B cell (primary cell): ENCODE data around the gene PPP4R4. TPM values are rescaled to one million over a fixed set of nuclear protein-coding genes. Genes with fewer than 3 reads are reported as not detected.
"Not testable (repeated sequence)": the region's sequence is repeated elsewhere in the genome, so short reads cannot be mapped to it uniquely, and the experiment has no call there.

Experiments
- ATAC-seq: fragments of 200-7000 bp; cut with Tn5 transposase; one replicate; pipeline ENCODE4 v1.10.0; 2021; ENCODE audit warnings: low read depth, mild to moderate bottlenecking, moderate number of reproducible peaks, moderate library complexity
- CTCF ChIA-PET: fragments of 350-600 bp; sonication (Branson Sonifier 250); formaldehyde crosslinking; loops from one replicate; lab custom pipeline; 2021; ENCODE audit warnings: antibody characterized with exemption, inconsistent platforms; lab: Charles Lee
- POLR2A ChIA-PET: fragments of 350-600 bp; sonication (Branson Sonifier 250); formaldehyde crosslinking; loops from one replicate; lab custom pipeline; 2021; ENCODE audit warnings: antibody characterized with exemption; lab: Charles Lee
- DNase-seq: peaks from one replicate; pipeline ENCODE4 v3.0.0; 2013
- H2AFZ ChIP-seq: 2 replicates; pipeline ENCODE4 v1.6.1; 2012; ENCODE audit warnings: mild to moderate bottlenecking, low read depth, low read length; ENCODE audit not compliant: insufficient read depth, poor library complexity, severe bottlenecking
- H3K27ac ChIP-seq, 2 donors: 1 replicate in 1 of 2; 2 replicates in 1 of 2; pipeline ENCODE4 v1.5.1; 2012 to 2013; ENCODE audit warnings: low read length in 2 of 2, mild to moderate bottlenecking in 2 of 2, moderate library complexity in 1 of 2
- H3K27me3 ChIP-seq, 4 experiments: fragments of 200-600 bp in 1 of 4; sonication (generic) in 1 of 4; replicated peaks in 1 of 4; 1 replicate in 2 of 4; 2 replicates in 2 of 4; pipeline versions ENCODE4 v1.6.1 to v1.7.0; 2013 to 2016; ENCODE audit warnings: low read length in 3 of 4, mild to moderate bottlenecking in 2 of 4, mixed read lengths in 1 of 4, moderate library complexity in 1 of 4; ENCODE audit not compliant: insufficient read depth in 4 of 4, control insufficient read depth in 3 of 4; ENCODE audit errors: control extremely low read depth in 1 of 4
- H3K36me3 ChIP-seq, 2 experiments: replicated peaks in 1 of 2; 1 replicate in 1 of 2; 2 replicates in 1 of 2; pipeline versions ENCODE4 v1.6.1 to v1.7.1; 2013; ENCODE audit warnings: low read length in 1 of 2; ENCODE audit not compliant: insufficient read depth in 2 of 2, control insufficient read depth in 1 of 2; ENCODE audit errors: control extremely low read depth in 1 of 2, extremely low read depth in 1 of 2
- H3K4me1 ChIP-seq, 2 donors: fragments of 200-600 bp in 1 of 2; sonication (generic) in 1 of 2; 1 replicate in 1 of 2; 2 replicates in 1 of 2; pipeline versions ENCODE4 v1.5.1 to v1.6.1; 2013 to 2017; ENCODE audit warnings: low read length in 2 of 2; ENCODE audit not compliant: control insufficient read depth in 2 of 2, insufficient read depth in 2 of 2
- H3K4me2 ChIP-seq: replicated peaks from 2 replicates; pipeline ENCODE3; 2012; ENCODE audit warnings: mild to moderate bottlenecking, low read depth, low read length; ENCODE audit not compliant: poor library complexity, severe bottlenecking
- H3K4me3 ChIP-seq, 5 experiments: fragments of 200-600 bp in 1 of 5; sonication (generic) in 1 of 5; 1 replicate in 3 of 5; 2 replicates in 2 of 5; pipeline versions ENCODE4 v1.5.1 to v1.7.0; 2011 to 2016; ENCODE audit warnings: low read length in 4 of 5, mild to moderate bottlenecking in 4 of 5, low read depth in 2 of 5, control low read depth in 1 of 5, moderate library complexity in 1 of 5; ENCODE audit not compliant: insufficient read depth in 1 of 5; ENCODE audit errors: control extremely low read depth in 1 of 5, extremely low read depth in 1 of 5
- H3K79me2 ChIP-seq: fragments of 200-600 bp; sonication (generic); one replicate; pipeline ENCODE4 v1.6.0; 2016; ENCODE audit warnings: low read length; ENCODE audit not compliant: control insufficient read depth, insufficient read depth
- H3K9ac ChIP-seq: fragments of 200-600 bp; sonication (generic); 2 replicates; pipeline ENCODE4 v1.6.1; 2017; ENCODE audit warnings: mild to moderate bottlenecking, low read length, moderate library complexity
- H3K9me3 ChIP-seq, 3 donors: one replicate each; pipeline versions ENCODE4 v1.6.1 to v1.7.1; 2013; ENCODE audit warnings: low read length in 2 of 3; ENCODE audit not compliant: control insufficient read depth in 2 of 3, insufficient read depth in 1 of 3; ENCODE audit errors: control extremely low read depth in 1 of 3
- H4K20me1 ChIP-seq: 2 replicates; pipeline ENCODE4 v1.6.0; 2012; ENCODE audit warnings: mild to moderate bottlenecking, low read length; ENCODE audit not compliant: insufficient read depth, control insufficient read depth, poor library complexity, severe bottlenecking
- H3K27ac Mint-ChIP-seq: one replicate; pipeline ENCODE4 v1.8.0; 2021; ENCODE audit warnings: mixed read lengths
- H3K27me3 Mint-ChIP-seq: one replicate; pipeline ENCODE4 v1.8.0; 2021; ENCODE audit warnings: mixed read lengths
- H3K4me1 Mint-ChIP-seq: one replicate; pipeline ENCODE4 v1.8.0; 2021; ENCODE audit warnings: mixed read lengths
- H3K4me3 Mint-ChIP-seq: one replicate; pipeline ENCODE4 v1.8.0; 2021; ENCODE audit warnings: mixed read lengths
- H3K9me3 Mint-ChIP-seq: one replicate; pipeline ENCODE4 v1.8.0; 2022; ENCODE audit warnings: mixed read lengths; ENCODE audit not compliant: insufficient read depth
- EZH2 ChIP-seq: IDR thresholded peaks from 2 replicates; pipeline ENCODE4 v1.6.1; 2012; ENCODE audit warnings: borderline replicate concordance, low read depth, mild to moderate bottlenecking, moderate library complexity, low read length; ENCODE audit not compliant: insufficient read depth, poor library complexity, severe bottlenecking
- WGBS: methylation state at CpG from one replicate; pipeline ENCODE4 v1.1.5; 2013; ENCODE audit warnings: missing lambda C conversion rate; ENCODE audit not compliant: insufficient coverage; 5-methylcytosine and 5-hydroxymethylcytosine counted together
- intact Hi-C: fragments of 100-400 bp; cut with micrococcal nuclease; formaldehyde crosslinking; loops from one replicate; pipeline ENCODE4 v1.10.0; 2022
- polyA plus RNA-seq: library from polyadenylated mRNA; depleted of rRNA; stranded (reverse); fragments of >200 nt; gene quantifications from 2 replicates; pipeline ENCODE4 v1.2.3, GENCODE V29; 2012
- total RNA-seq, 2 donors: library from RNA; stranded (reverse); fragments of 120-200 nt in 1 of 2; gene quantifications; 1 replicate in 1 of 2; 2 replicates in 1 of 2; pipeline versions ENCODE4 v1.2.3 to v1.2.4, GENCODE V29; 2013 to 2022
- TF ChIP-seq, protein P1 (sequence below): fragments of 200-600 bp; IDR thresholded peaks from one replicate; pipeline ENCODE4 v1.8.0; 2022; ENCODE audit warnings: antibody characterized with exemption, mild to moderate bottlenecking

PPP4R4 gene
- total and polyA plus RNA-seq, 2 donors (not counting 1 experiment from before 2014, with no cell fraction given): not detected

- intact Hi-C loops: no loop called here
- Histone ChIP-seq H3K36me3 (no peaks in the 10 kb centered on the region), H3K4me2 (no peak overlapping the region), H3K9ac (no peak overlapping the region), H2AFZ (no peak overlapping the region), H3K4me3 (no peak overlapping the region), H3K27me3 (peaks cover 0 to 9% (median 7%) of the 10 kb centered on the region in 4 experiments), H3K4me1 (no peaks in the 10 kb centered on the region), H4K20me1 (no peaks in the 10 kb centered on the region), H3K79me2 (no peaks in the 10 kb centered on the region), H3K27ac (no peak overlapping the region), H3K9me3 (peaks cover 0 to 7% (median 1%) of the 10 kb centered on the region in 3 donors)
- TF ChIP-seq EZH2: no peak
- TF ChIP-seq, protein P1, sequence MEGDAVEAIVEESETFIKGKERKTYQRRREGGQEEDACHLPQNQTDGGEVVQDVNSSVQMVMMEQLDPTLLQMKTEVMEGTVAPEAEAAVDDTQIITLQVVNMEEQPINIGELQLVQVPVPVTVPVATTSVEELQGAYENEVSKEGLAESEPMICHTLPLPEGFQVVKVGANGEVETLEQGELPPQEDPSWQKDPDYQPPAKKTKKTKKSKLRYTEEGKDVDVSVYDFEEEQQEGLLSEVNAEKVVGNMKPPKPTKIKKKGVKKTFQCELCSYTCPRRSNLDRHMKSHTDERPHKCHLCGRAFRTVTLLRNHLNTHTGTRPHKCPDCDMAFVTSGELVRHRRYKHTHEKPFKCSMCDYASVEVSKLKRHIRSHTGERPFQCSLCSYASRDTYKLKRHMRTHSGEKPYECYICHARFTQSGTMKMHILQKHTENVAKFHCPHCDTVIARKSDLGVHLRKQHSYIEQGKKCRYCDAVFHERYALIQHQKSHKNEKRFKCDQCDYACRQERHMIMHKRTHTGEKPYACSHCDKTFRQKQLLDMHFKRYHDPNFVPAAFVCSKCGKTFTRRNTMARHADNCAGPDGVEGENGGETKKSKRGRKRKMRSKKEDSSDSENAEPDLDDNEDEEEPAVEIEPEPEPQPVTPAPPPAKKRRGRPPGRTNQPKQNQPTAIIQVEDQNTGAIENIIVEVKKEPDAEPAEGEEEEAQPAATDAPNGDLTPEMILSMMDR: no peak
- WGBS: 100% methylated on average over 2 of the region's 2 CpGs
- Mint-ChIP-seq H3K4me3 (no peak overlapping the region), H3K4me1 (no peaks in the 10 kb centered on the region), H3K27me3 (peaks cover 30% of the 10 kb centered on the region), H3K27ac (no peak overlapping the region), H3K9me3 (peaks cover 18% of the 10 kb centered on the region)
- ATAC-seq: no peak
- no peak for DNase-seq
- CTCF ChIA-PET: no interaction called here
- POLR2A ChIA-PET: no interaction called here
Measured at GRCh38 chr14:94217116-94217515, 43.0 kb downstream of the PPP4R4 start.

DNA sequence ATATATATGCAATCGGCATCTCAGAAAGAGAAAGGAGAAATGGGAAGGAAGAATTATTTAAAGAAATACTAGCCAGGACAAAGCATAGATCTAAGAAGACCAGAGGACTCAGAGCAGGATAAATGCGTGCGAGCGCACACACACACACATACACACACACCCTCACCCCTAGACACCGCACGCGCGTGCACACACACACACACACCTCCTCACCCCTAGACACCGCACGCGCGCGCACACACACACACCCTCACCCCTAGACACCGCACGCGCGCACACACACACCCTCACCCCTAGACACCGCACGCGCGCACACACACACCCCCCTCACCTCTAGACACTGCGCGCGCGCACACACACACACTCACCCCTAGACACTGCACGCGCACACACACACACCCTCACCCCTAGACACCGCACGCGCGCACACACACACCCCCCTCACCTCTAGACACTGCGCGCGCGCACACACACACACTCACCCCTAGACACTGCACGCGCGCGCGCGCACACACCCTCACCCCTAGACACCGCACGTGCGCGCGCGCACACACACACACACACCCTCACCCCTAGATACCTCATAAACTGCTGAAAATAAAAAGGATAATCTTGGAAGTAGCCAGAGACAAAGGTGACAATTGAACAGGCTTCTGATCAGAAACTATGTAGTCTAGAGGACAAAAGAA lies 44.2 kb downstream of the PPP4R4 start:
- peaks cover 15% of the 10 kb centered on the region for H3K9me3 Mint-ChIP-seq
- H4K20me1 ChIP-seq, H3K4me2 ChIP-seq, H3K4me3 ChIP-seq, H3K9me3 ChIP-seq, H3K27me3 ChIP-seq, H3K27ac ChIP-seq, intact Hi-C loops, ATAC-seq, CTCF ChIA-PET, H3K9ac ChIP-seq, H3K4me3 Mint-ChIP-seq, H3K4me1 ChIP-seq, H3K36me3 ChIP-seq, H3K27ac Mint-ChIP-seq, POLR2A ChIA-PET, DNase-seq, H3K79me2 ChIP-seq, H2AFZ ChIP-seq, H3K4me1 Mint-ChIP-seq: not testable (repeated sequence)
- WGBS: 82% methylated on average over 22 of the region's 47 CpGs
- peaks cover 26% of the 10 kb centered on the region for H3K27me3 Mint-ChIP-seq
